GM18502 (cell line): ENCODE results near the gene TMEM130.

Experiments
- ATAC-seq: cut with Tn5 transposase; IDR thresholded peaks from one replicate; pipeline ENCODE4 v1.9.1; 2021; ENCODE audit warnings: mild to moderate bottlenecking; ENCODE audit not compliant: unreplicated experiment, poor library complexity

TMEM130 gene, protein sequence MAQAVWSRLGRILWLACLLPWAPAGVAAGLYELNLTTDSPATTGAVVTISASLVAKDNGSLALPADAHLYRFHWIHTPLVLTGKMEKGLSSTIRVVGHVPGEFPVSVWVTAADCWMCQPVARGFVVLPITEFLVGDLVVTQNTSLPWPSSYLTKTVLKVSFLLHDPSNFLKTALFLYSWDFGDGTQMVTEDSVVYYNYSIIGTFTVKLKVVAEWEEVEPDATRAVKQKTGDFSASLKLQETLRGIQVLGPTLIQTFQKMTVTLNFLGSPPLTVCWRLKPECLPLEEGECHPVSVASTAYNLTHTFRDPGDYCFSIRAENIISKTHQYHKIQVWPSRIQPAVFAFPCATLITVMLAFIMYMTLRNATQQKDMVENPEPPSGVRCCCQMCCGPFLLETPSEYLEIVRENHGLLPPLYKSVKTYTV

DNA sequence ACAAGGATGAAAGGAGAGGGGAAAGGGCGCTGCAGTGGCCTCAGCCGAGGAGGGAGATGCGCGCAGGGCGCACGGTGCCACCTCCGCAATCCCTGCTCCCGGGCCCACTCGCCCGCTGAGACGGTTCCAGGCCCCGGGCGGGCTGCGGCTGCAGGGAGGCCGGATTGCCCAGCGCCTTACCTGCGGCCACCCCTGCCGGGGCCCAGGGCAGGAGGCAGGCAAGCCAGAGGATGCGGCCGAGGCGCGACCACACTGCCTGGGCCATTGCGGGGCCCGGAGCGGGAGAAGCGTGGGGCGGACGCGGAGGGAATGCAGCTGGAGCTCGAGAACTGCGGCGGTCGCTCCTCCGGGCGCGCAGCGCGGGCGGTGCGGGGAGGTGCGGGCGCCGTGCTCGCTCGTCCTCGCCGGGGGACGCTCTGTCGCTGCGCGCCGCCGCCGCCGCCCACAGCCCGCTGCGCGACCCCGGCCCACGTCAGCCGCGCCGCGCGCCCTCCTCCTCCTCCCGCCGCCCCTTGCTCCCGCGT lies at the start of gene TMEM130:
TSS of gene TMEM130 (minus strand) at position 418 of the 524 bp plus-strand sequence. CDS start at position 265, 153 bp downstream.
- ATAC-seq, result no peak

GRCh38 chr7:98917331-98917730 lies 47.5 kb upstream of the TMEM130 start:
- no peak for ATAC-seq

DNA sequence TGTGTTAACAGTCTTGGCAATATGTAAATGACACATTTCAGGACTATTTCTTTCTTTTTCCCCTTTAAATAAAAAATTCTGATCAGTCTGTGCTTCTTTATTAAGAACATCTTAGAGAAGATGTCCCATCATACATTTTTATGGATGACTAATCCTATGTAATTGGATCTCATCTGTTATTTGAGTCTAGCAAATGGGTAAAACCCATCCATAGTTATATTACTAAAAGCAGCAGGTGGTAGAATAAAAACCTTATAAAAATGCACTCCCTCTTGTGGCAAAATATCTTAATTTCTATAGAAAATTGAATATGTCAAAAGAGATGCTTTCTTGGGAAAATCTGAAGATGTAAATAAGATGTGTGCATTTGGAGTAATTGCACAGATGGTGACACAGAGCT lies 43.8 kb upstream of the TMEM130 start:
- no peak for ATAC-seq

DNA sequence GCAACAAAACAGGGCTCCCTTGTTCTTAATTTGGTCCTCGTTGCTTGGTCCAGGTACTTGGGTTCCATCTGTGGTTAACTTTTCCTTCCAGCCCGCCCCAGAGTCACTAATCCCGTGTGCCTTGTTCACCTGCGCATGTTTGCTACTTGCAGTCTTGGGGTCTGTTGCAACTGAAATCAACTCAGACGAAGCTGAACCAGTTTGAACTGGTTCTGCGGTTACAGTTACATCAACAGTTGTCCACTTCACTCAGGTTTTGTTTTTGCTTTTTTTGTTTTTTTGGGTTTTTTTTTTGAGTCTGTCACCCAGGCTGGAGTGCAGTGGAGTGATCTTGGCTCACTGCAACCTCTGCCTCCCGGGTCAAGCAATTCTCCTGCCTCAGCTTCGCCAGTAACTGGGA lies 43.2 kb upstream of the TMEM130 start:
- no peak for ATAC-seq

GRCh38 chr7:98911916-98912315 lies 42.1 kb upstream of the TMEM130 start:
- no peak for ATAC-seq

GRCh38 chr7:98910427-98910826 lies 40.6 kb upstream of the TMEM130 start:
- ATAC-seq, result no peak

GRCh38 chr7:98909487-98909886 lies 39.7 kb upstream of the TMEM130 start:
- ATAC-seq, result no peak

- no peak for ATAC-seq
These were observed 38.8 kb upstream of the TMEM130 start for GRCh38 chr7:98908585-98908984.

DNA sequence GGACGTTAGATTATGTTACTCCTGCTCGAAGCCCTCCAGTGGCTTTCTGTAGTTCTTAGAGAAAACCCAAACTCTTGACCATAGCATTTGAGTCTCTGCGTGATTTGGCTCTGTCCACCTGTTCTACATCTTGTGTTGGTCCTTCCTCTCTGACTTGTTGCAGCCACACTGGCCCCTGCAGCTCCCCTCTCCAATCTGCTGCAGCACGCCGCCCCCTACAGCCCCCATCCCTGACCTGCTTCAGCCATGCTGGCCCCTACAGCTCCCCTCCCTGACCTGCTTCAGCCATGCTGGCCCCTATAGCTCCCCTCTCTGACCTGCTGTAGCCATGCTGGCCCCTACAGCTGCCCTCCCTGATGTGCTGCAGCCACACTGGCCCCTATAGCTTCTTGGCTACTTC lies 37.8 kb upstream of the TMEM130 start:
- no peak for ATAC-seq

GRCh38 chr7:98903246-98903645 lies 33.4 kb upstream of the TMEM130 start:
- no peak for ATAC-seq

DNA sequence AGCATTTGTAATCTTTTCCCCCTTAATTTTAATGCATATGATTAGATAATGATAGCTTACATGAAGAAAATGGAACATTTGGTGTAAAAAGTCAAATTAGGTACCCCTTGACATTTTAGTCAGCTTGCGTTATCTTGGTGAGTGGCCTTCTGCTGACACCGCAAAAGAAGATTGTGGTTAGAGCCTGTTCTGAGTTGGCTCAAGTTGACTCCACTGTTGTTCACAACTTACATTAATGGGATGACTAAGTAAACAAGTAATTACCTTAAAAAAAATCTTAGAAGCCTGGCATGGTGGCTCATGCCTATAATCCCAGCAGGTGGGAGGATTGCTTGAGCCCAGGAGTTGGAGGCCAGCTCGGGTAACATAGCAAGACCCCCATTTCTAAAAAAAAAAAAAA lies 32.7 kb upstream of the TMEM130 start:
- no peak for ATAC-seq

- no peak for ATAC-seq
These were observed 31.0 kb upstream of the TMEM130 start for GRCh38 chr7:98900815-98901214.

DNA sequence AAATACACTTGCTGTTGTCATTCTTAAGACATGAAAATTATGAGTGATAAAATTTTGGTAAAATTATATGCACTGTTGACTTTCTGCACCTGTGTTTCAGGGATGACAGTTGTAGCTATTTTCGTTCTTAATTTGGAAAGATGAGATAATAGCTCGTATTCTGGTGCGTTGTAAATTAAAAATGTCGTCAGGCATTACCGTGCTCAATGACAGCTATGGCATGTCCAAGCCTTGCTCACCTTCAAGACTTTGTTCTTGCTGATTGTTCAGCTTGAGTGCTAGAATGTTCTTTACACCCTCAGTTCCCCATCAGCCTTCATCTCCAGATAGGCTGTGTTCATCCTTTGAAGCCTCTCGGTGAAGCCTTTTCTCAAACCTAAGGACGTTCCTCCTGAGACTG lies 30.0 kb upstream of the TMEM130 start:
- no peak for ATAC-seq

DNA sequence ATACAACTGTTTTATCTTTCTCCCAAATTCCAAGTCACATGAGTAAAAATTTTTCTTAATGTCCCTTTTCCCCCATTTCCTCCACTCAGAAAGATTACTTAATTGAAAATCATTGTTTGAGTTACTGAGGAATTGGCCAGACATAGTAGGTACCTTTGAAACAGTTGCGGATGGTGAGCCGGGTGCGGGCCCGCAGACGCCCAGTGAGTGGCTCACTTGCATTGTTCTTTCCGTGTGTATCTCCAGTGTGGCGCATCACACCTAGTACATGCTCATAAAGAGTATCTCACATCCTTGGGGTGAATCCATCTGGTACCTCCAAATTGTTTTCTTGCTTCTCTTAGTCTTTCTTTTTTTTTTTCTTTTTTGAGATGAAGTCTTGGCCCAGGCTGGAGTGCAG lies 22.8 kb upstream of the TMEM130 start:
- no peak for ATAC-seq

- ATAC-seq, result no peak
These were observed 17.2 kb upstream of the TMEM130 start for GRCh38 chr7:98887038-98887437.

DNA sequence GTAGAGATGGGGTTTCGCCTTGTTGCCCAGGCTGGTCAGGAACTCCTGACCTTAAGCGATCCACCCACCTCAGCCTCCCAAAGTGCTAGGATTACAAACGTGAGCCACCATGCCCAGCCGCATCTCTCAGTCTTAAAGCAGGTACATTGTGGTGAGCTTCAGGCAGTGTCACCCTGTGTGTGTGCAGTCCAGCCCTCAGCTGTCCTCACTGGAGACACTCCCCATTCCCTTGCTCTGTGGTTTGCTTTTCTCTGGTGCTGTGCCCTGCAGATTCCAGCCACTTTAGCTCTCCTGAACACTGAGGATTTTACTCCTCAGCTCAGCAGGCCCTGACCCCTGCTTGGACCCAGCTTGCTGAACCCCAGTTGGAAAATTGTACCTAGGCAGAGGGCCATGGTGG lies 14.6 kb upstream of the TMEM130 start:
- no peak for ATAC-seq

- no peak for ATAC-seq
These were observed 11.9 kb upstream of the TMEM130 start for GRCh38 chr7:98881561-98882315.

DNA sequence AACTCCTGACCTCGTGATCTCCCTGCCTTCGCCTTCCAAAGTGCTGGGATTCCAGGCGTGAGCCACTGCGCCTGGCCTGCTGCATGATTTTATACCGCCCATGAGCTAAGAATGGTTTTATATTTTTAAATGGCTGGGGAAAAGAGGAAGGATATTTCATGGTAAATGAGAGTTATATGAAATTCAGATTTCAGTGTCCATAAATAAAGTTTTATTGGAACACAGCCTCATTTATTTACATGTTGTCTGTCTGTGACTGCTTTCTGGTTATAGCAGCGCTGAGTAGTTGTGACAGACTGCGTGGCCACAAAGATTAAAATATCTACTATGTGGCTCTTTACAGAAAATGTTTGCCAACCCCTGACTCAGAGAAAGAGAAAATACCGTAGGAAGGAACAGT lies 10.7 kb upstream of the TMEM130 start:
- no peak for ATAC-seq

GRCh38 chr7:98879979-98880315 lies 10.1 kb upstream of the TMEM130 start:
- no peak for ATAC-seq

DNA sequence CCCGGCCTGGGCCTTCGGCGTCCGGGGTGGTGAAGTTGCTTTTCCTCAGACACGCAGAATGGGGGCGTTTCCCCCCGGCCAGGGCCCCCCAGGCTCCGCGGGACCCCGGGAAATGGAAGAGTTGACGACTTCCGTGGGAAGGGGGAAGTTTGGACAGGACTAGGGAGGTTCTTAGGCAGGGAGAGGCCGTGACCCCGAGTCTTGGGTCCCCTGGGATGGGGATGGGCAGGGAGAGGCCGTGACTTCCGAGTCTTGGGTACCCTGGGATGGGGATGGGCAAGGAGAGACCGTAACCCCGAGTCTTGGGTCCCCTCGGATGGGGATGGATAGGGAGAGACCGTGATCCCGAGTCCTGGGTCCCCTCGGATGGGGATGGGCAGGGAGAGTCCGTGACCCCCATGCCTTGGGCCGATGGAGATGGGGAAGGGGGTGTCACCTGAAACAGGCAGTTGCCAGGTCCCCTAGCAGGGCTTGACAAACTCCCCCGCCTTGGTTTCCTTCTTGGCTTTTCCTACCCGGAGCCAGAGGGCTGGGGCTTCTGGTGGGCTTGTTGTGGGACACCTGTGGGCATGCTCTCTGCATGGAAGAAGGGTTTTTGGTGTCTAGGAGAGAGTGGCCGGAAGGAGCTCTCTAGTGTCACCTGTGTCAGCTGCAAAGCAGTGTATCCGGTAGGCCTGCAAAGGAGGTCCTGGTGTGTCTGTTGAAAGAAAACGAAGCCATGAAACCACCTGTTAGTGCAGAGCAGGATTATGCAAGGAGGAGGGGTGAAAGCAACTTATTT lies 9.6 kb upstream of the TMEM130 start:
- ATAC-seq, result peak; percentile 78
